Caco-2 (cell line): ENCODE measurements around the gene ZFY. TPM values are rescaled to one million over a fixed set of nuclear protein-coding genes. Genes with fewer than 3 reads are reported as not detected.

Source experiments
- BruUV-seq: library from RNA; stranded (reverse); fragments of 400-500 nt; replicated peaks from 2 replicates; lab custom pipeline; 2021; lab: Mats Ljungman, UMichigan
- CTCF ChIA-PET: fragments of 300-600 bp; sonication (Branson Sonifier 250); formaldehyde crosslinking; loops from one replicate; lab custom pipeline; 2022; ENCODE audit warnings: antibody characterized with exemption; lab: Charles Lee
- POLR2A ChIA-PET: fragments of 300-600 bp; sonication (Branson Sonifier 250); formaldehyde crosslinking; loops from one replicate; lab custom pipeline; 2022; ENCODE audit warnings: antibody characterized with exemption; lab: Charles Lee
- DNase-seq, 2 experiments: peaks; one replicate each; pipeline versions ENCODE4 v3.0.0 to v3.0.0-alpha.2; 2020 to 2022
- H3K27me3 ChIP-seq: replicated peaks from 2 replicates; pipeline ENCODE4 v1.6.0; 2011; ENCODE audit warnings: low read length; ENCODE audit not compliant: control insufficient read depth, insufficient read depth
- H3K36me3 ChIP-seq: 2 replicates; pipeline ENCODE4 v1.5.1; 2011; ENCODE audit warnings: low read length; ENCODE audit not compliant: control insufficient read depth, insufficient read depth
- H3K4me1 ChIP-seq: fragments of 250-450 bp; sonication (Bioruptor Pico); 2 replicates; pipeline ENCODE4 v1.5.1; 2020; ENCODE audit warnings: mild to moderate bottlenecking
- H3K4me3 ChIP-seq: 2 replicates; pipeline ENCODE4 v1.5.1; 2011; ENCODE audit warnings: low read depth, mild to moderate bottlenecking, control low read depth, low read length
- H3K9me3 ChIP-seq: fragments of 250-450 bp; sonication (Bioruptor Pico); 2 replicates; pipeline ENCODE4 v1.5.1; 2020; ENCODE audit warnings: mild to moderate bottlenecking, moderate library complexity
- H3K27ac Mint-ChIP-seq: one replicate; pipeline ENCODE4 v1.8.0; 2022; ENCODE audit warnings: mixed read lengths; ENCODE audit not compliant: unreplicated experiment
- H3K27me3 Mint-ChIP-seq: one replicate; pipeline ENCODE4 v1.8.0; 2022; ENCODE audit warnings: mixed read lengths; ENCODE audit not compliant: insufficient read depth, unreplicated experiment
- H3K36me3 Mint-ChIP-seq: one replicate; pipeline ENCODE4 v1.8.0; 2022; ENCODE audit warnings: mild to moderate bottlenecking, mixed read lengths; ENCODE audit not compliant: insufficient read depth, unreplicated experiment
- H3K4me1 Mint-ChIP-seq: one replicate; pipeline ENCODE4 v1.8.0; 2022; ENCODE audit warnings: low read depth, mixed read lengths; ENCODE audit not compliant: unreplicated experiment
- H3K4me3 Mint-ChIP-seq: one replicate; pipeline ENCODE4 v1.8.0; 2022; ENCODE audit warnings: mild to moderate bottlenecking, moderate library complexity, mixed read lengths; ENCODE audit not compliant: unreplicated experiment
- H3K9me3 Mint-ChIP-seq: one replicate; pipeline ENCODE4 v1.8.0; 2022; ENCODE audit warnings: mixed read lengths; ENCODE audit not compliant: unreplicated experiment
- intact Hi-C: fragments of 100-400 bp; cut with micrococcal nuclease; formaldehyde crosslinking; loops from one replicate; pipeline ENCODE4 v1.10.0; 2022; ENCODE audit not compliant: unreplicated experiment
- total RNA-seq: library from RNA; stranded (reverse); gene quantifications from 2 replicates; pipeline ENCODE4 v1.2.3, GENCODE V29; 2022
- TF ChIP-seq, protein P1 (sequence below), 2 experiments: fragments of 200-600 bp in 1 of 2; IDR thresholded peaks; 1 replicate in 1 of 2; 2 replicates in 1 of 2; pipeline versions ENCODE4 v1.5.1 to v1.8.0; 2011 to 2022; ENCODE audit warnings: antibody characterized with exemption in 1 of 2, control low read depth in 1 of 2, inconsistent platforms in 1 of 2, low read depth in 1 of 2, low read length in 1 of 2, mild to moderate bottlenecking in 1 of 2, moderate library complexity in 1 of 2; ENCODE audit not compliant: insufficient read depth in 1 of 2, severe bottlenecking in 1 of 2, unreplicated experiment in 1 of 2

ZFY gene
- total RNA-seq, 1 experiment from 2014 or later, result not detected

DNA sequence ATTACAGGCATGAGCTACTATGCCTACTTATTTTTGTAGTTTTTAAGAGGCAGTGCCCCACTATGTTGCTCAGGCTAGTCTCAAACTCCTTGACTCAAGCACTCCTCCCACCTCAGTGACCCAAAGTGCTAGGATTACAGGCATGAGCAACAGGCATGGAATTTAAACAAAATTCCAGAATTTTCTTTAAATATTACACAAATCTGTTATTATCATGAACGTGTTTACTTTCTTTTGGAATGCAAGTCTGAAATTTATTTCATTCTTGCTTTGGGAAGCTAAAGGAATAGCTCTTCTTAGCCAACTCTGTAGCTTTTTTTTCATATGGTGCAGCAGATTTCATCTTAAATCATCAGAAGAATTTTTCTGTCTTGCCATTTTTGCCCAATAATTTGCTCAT, 27.8 kb upstream of the ZFY start:
- Histone ChIP-seq H3K4me1 (no peaks in the 10 kb centered on the region), H3K4me3 (no peak overlapping the region), H3K36me3 (no peaks in the 10 kb centered on the region), H3K27me3 (no peaks in the 10 kb centered on the region), H3K9me3 (no peaks in the 10 kb centered on the region)
- no peaks in the 10 kb centered on the region for H3K27me3 Mint-ChIP-seq
- BruUV-seq, result no TSS peak
- TF ChIP-seq, protein P1, sequence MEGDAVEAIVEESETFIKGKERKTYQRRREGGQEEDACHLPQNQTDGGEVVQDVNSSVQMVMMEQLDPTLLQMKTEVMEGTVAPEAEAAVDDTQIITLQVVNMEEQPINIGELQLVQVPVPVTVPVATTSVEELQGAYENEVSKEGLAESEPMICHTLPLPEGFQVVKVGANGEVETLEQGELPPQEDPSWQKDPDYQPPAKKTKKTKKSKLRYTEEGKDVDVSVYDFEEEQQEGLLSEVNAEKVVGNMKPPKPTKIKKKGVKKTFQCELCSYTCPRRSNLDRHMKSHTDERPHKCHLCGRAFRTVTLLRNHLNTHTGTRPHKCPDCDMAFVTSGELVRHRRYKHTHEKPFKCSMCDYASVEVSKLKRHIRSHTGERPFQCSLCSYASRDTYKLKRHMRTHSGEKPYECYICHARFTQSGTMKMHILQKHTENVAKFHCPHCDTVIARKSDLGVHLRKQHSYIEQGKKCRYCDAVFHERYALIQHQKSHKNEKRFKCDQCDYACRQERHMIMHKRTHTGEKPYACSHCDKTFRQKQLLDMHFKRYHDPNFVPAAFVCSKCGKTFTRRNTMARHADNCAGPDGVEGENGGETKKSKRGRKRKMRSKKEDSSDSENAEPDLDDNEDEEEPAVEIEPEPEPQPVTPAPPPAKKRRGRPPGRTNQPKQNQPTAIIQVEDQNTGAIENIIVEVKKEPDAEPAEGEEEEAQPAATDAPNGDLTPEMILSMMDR (IDR thresholded peaks at IDR 0.05; ENCODE audit: insufficient read depth in 1 of 2, low read depth in 1 of 2, low read length in 1 of 2, severe bottlenecking in 1 of 2, unreplicated experiment in 1 of 2), result no peak
- H3K4me3 Mint-ChIP-seq, result no peak overlapping the region
- CTCF ChIA-PET, result no interaction called here
- H3K27ac Mint-ChIP-seq, result no peak overlapping the region
- intact Hi-C loops, result no loop called here
- no peak for DNase-seq
- no peaks in the 10 kb centered on the region for H3K4me1 Mint-ChIP-seq
- POLR2A ChIA-PET, result no interaction called here
- no peaks in the 10 kb centered on the region for H3K36me3 Mint-ChIP-seq
- H3K9me3 Mint-ChIP-seq, result no peaks in the 10 kb centered on the region

DNA sequence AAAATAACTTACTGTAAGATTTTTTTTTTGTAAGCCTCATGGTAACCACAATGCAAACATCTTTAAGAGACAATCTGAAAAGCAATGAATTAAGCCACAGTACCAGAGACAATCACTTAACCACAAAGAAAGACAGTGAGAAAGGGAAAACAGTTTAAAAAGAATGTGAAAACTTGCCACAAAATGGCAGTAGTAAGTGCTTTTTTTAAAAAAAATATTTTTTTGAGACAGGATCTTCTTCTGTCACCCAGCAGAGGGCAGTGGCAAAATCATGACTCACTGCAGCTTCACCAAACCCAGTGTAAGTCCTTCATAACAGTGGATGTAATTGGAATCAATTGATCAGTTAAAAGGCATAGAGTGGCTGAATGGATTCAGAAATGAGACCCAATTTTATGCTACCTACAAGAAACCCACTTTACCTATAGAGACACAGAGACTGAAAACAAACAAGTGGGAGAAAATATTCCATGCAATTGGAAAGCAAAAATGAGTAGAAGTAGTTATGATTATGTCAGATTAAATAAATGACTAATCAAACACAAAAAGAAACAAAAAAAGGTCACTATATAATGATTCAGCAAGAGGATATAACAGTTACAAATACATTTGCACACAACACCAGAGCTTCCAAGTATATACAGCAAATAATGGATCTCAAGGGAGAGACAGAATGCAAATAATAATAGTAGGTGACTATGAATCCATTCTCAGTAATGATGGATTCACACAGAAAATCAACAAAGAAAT, 21.9 kb upstream of the ZFY start:
- Mint-ChIP-seq H3K36me3 (no peaks in the 10 kb centered on the region), H3K4me3 (no peak overlapping the region), H3K27ac (no peak overlapping the region), H3K27me3 (no peaks in the 10 kb centered on the region), H3K4me1 (no peaks in the 10 kb centered on the region), H3K9me3 (no peaks in the 10 kb centered on the region)
- no peaks in the 10 kb centered on the region for H3K36me3 ChIP-seq
- POLR2A ChIA-PET, result no interaction called here
- intact Hi-C loops, result no loop called here
- H3K9me3 ChIP-seq, result no peaks in the 10 kb centered on the region
- TF ChIP-seq, protein P1 (IDR thresholded peaks at IDR 0.05; ENCODE audit: insufficient read depth in 1 of 2, low read depth in 1 of 2, low read length in 1 of 2, severe bottlenecking in 1 of 2, unreplicated experiment in 1 of 2), result no peak
- no peak for DNase-seq
- H3K4me3 ChIP-seq, result no peak overlapping the region
- CTCF ChIA-PET, result no interaction called here
- BruUV-seq, result no TSS peak
- H3K27me3 ChIP-seq, result no peaks in the 10 kb centered on the region
- H3K4me1 ChIP-seq, result no peaks in the 10 kb centered on the region

- ChIA-PET CTCF (no interaction called here), POLR2A (no interaction called here)
- DNase-seq, result no peak
- Histone ChIP-seq H3K4me1 (no peaks in the 10 kb centered on the region), H3K36me3 (no peaks in the 10 kb centered on the region), H3K9me3 (no peaks in the 10 kb centered on the region), H3K4me3 (no peak overlapping the region), H3K27me3 (no peaks in the 10 kb centered on the region)
- intact Hi-C loops, result no loop called here
- no TSS peak for BruUV-seq
- TF ChIP-seq, protein P1 (IDR thresholded peaks at IDR 0.05; ENCODE audit: insufficient read depth in 1 of 2, low read depth in 1 of 2, low read length in 1 of 2, severe bottlenecking in 1 of 2, unreplicated experiment in 1 of 2), result no peak
- H3K27me3 Mint-ChIP-seq, result no peaks in the 10 kb centered on the region
- no peaks in the 10 kb centered on the region for H3K9me3 Mint-ChIP-seq
- H3K4me1 Mint-ChIP-seq, result no peaks in the 10 kb centered on the region
- no peak overlapping the region for H3K27ac Mint-ChIP-seq
- H3K36me3 Mint-ChIP-seq, result no peaks in the 10 kb centered on the region
- no peak overlapping the region for H3K4me3 Mint-ChIP-seq
These were observed 1.1 kb upstream of the ZFY start for GRCh38 chrY:2934078-2934477.
